Osteoblast (primary cell): ENCODE data around the gene GAL3ST2. TPM values are rescaled to one million over a fixed set of nuclear protein-coding genes. Genes with fewer than 3 reads are reported as not detected.
A peak's percentile ranks its signal among the peaks of the same experiment; 100 is the strongest.

Source experiments
- DNase-seq: peaks from one replicate; pipeline ENCODE4 v3.0.0; 2011; ENCODE audit warnings: low spot score, mixed read lengths; ENCODE audit not compliant: insufficient read length; ENCODE audit errors: missing footprints
- H2AFZ ChIP-seq: 2 replicates; pipeline ENCODE4 v1.6.0; 2011; ENCODE audit warnings: mild to moderate bottlenecking, low read length
- H3K27ac ChIP-seq: 2 replicates; pipeline ENCODE4 v1.5.1; 2011; ENCODE audit warnings: mild to moderate bottlenecking, low read depth, low read length, moderate library complexity
- H3K27me3 ChIP-seq: 2 replicates; pipeline ENCODE4 v1.6.0; 2012; ENCODE audit warnings: mild to moderate bottlenecking, control low read depth, inconsistent platforms, low read length, moderate library complexity; ENCODE audit not compliant: insufficient read depth
- H3K36me3 ChIP-seq: 2 replicates; pipeline ENCODE4 v1.5.1; 2011; ENCODE audit warnings: mild to moderate bottlenecking, low read length, control low read depth, moderate library complexity; ENCODE audit not compliant: insufficient read depth
- H3K4me1 ChIP-seq: 2 replicates; pipeline ENCODE4 v1.5.1; 2011; ENCODE audit warnings: mild to moderate bottlenecking, low read length, control low read depth, moderate library complexity; ENCODE audit not compliant: insufficient read depth
- H3K4me2 ChIP-seq: 2 replicates; pipeline ENCODE4 v1.6.0; 2011; ENCODE audit warnings: mild to moderate bottlenecking, low read length; ENCODE audit not compliant: insufficient read depth
- H3K4me3 ChIP-seq: fragments of 200-600 bp; sonication (generic); 3 replicates; pipeline ENCODE4 v1.5.1; 2012; ENCODE audit warnings: mild to moderate bottlenecking, low read length, inconsistent platforms; ENCODE audit not compliant: insufficient read depth
- H3K79me2 ChIP-seq: 2 replicates; pipeline ENCODE4 v1.6.0; 2012; ENCODE audit warnings: mild to moderate bottlenecking, low read length, control low read depth, inconsistent platforms; ENCODE audit not compliant: insufficient read depth
- H3K9me3 ChIP-seq: 2 replicates; pipeline ENCODE4 v1.5.1; 2011; ENCODE audit warnings: low read depth, low read length, control low read depth
- H4K20me1 ChIP-seq: 2 replicates; pipeline ENCODE4 v1.6.0; 2012; ENCODE audit warnings: mild to moderate bottlenecking, low read length, control low read depth; ENCODE audit not compliant: insufficient read depth
- total RNA-seq: library from RNA; depleted of rRNA; stranded (reverse); fragments of >200 nt; gene quantifications from 2 replicates; pipeline ENCODE4 v1.2.3, GENCODE V29; 2012
- TF ChIP-seq, protein P1 (sequence below): IDR thresholded peaks from 2 replicates; pipeline ENCODE4 v1.5.1; 2011; ENCODE audit warnings: mild to moderate bottlenecking, low read depth, low read length, moderate library complexity; ENCODE audit errors: extremely low read depth

The GAL3ST2 gene
- total RNA-seq, 1 donor = 0.36 TPM

- no peaks in the 10 kb centered on the region for H3K79me2 ChIP-seq
- no peak overlapping the region for H3K4me3 ChIP-seq
- peaks cover 11% of the 10 kb centered on the region for H3K4me1 ChIP-seq
- DNase-seq = no peak
- H3K4me2 ChIP-seq = no peak overlapping the region
- H4K20me1 ChIP-seq = no peaks in the 10 kb centered on the region
- TF ChIP-seq, protein P1, sequence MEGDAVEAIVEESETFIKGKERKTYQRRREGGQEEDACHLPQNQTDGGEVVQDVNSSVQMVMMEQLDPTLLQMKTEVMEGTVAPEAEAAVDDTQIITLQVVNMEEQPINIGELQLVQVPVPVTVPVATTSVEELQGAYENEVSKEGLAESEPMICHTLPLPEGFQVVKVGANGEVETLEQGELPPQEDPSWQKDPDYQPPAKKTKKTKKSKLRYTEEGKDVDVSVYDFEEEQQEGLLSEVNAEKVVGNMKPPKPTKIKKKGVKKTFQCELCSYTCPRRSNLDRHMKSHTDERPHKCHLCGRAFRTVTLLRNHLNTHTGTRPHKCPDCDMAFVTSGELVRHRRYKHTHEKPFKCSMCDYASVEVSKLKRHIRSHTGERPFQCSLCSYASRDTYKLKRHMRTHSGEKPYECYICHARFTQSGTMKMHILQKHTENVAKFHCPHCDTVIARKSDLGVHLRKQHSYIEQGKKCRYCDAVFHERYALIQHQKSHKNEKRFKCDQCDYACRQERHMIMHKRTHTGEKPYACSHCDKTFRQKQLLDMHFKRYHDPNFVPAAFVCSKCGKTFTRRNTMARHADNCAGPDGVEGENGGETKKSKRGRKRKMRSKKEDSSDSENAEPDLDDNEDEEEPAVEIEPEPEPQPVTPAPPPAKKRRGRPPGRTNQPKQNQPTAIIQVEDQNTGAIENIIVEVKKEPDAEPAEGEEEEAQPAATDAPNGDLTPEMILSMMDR = no peak
- H3K27me3 ChIP-seq = peaks cover 40% of the 10 kb centered on the region
- no peak overlapping the region for H2AFZ ChIP-seq
- no peak overlapping the region for H3K27ac ChIP-seq
- H3K9me3 ChIP-seq = no peaks in the 10 kb centered on the region
- no peaks in the 10 kb centered on the region for H3K36me3 ChIP-seq
Observed at GRCh38 chr2:241835611-241836010, 59.0 kb downstream of the GAL3ST2 start.

- peaks cover 11% of the 10 kb centered on the region for H3K4me1 ChIP-seq
- no peak for DNase-seq
- H4K20me1 ChIP-seq = no peaks in the 10 kb centered on the region
- no peak overlapping the region for H2AFZ ChIP-seq
- no peaks in the 10 kb centered on the region for H3K9me3 ChIP-seq
- no peak overlapping the region for H3K4me2 ChIP-seq
- no peak overlapping the region for H3K27ac ChIP-seq
- TF ChIP-seq, protein P1 = no peak
- peaks cover 34% of the 10 kb centered on the region for H3K27me3 ChIP-seq
- no peaks in the 10 kb centered on the region for H3K36me3 ChIP-seq
- H3K4me3 ChIP-seq = no peak overlapping the region
- H3K79me2 ChIP-seq = no peaks in the 10 kb centered on the region
Observed at GRCh38 chr2:241836292-241836691, 59.7 kb downstream of the GAL3ST2 start.

GRCh38 chr2:241837197-241837965, 60.8 kb downstream of the GAL3ST2 start:
- no peak overlapping the region for H2AFZ ChIP-seq
- DNase-seq = no peak
- no peaks in the 10 kb centered on the region for H3K79me2 ChIP-seq
- H3K4me2 ChIP-seq = no peak overlapping the region
- H3K9me3 ChIP-seq = no peaks in the 10 kb centered on the region
- peaks cover 34% of the 10 kb centered on the region for H3K27me3 ChIP-seq
- H3K27ac ChIP-seq = no peak overlapping the region
- H4K20me1 ChIP-seq = no peaks in the 10 kb centered on the region
- H3K4me3 ChIP-seq = no peak overlapping the region
- no peaks in the 10 kb centered on the region for H3K36me3 ChIP-seq
- peaks cover 11% of the 10 kb centered on the region for H3K4me1 ChIP-seq
- TF ChIP-seq, protein P1 = no peak

GRCh38 chr2:241841181-241842066, 64.8 kb downstream of the GAL3ST2 start:
- peak; percentile 73 for DNase-seq
- H4K20me1 ChIP-seq = no peaks in the 10 kb centered on the region

More at GRCh38 chr2:241841181-241842066, 64.8 kb downstream of the GAL3ST2 start:
- Histone ChIP-seq H3K4me2 (no peak overlapping the region), H3K36me3 (no peaks in the 10 kb centered on the region), H3K4me3 (no peak overlapping the region), H3K9me3 (no peaks in the 10 kb centered on the region), H3K27me3 (peaks cover 32% of the 10 kb centered on the region), H2AFZ (no peak overlapping the region), H3K4me1 (no peaks in the 10 kb centered on the region), H3K79me2 (no peaks in the 10 kb centered on the region), H3K27ac (no peak overlapping the region)
- TF ChIP-seq, protein P1 = no peak
